MM.1S (cell line): ENCODE results near the gene RBMS2.

Experiments
- CTCF ChIP-seq: fragments of 300-600 bp; sonication (generic); IDR thresholded peaks from 2 replicates; pipeline ENCODE4 v1.5.1; 2016; ENCODE audit warnings: antibody characterized with exemption, low read length, mixed read lengths
- EZH2 ChIP-seq: fragments of 300-600 bp; sonication (generic); optimal IDR thresholded peaks from 2 replicates; pipeline ENCODE3; 2017; ENCODE audit warnings: low read depth, mild to moderate bottlenecking, antibody characterized with exemption, low read length, mixed read lengths
- EZH2phosphoT487 ChIP-seq: fragments of 300-600 bp; sonication (generic); IDR thresholded peaks from 2 replicates; pipeline ENCODE4 v1.6.1; 2018; ENCODE audit warnings: antibody characterized with exemption, low read length

- TF ChIP-seq CTCF (no peak), EZH2 (no peak), EZH2phosphoT487 (no peak)
Observed at GRCh38 chr12:56629459-56630179, 108.0 kb downstream of the RBMS2 start.
